ENCODE results near the gene ZBTB11. TPM values are rescaled to one million over a fixed set of nuclear protein-coding genes. Genes with fewer than 3 reads are reported as not detected.
A peak's percentile ranks its signal among the peaks of the same experiment; 100 is the strongest.
"Not testable (repeated sequence)": the region's sequence is repeated elsewhere in the genome, so short reads cannot be mapped to it uniquely, and the experiment has no call there.

The ZBTB11 gene
- total RNA-seq, 4 donors from 2014 or later, result 27.3 to 47.8 (median 29.2) TPM

- DNase-seq (ENCODE audit: low spot score in 2 of 2); H3K27me3 ChIP-seq; H3K4me3 ChIP-seq; H3K27ac ChIP-seq; H3K9me3 ChIP-seq; H3K36me3 ChIP-seq; H3K4me1 ChIP-seq: not testable (repeated sequence)
- TF ChIP-seq, protein P1, sequence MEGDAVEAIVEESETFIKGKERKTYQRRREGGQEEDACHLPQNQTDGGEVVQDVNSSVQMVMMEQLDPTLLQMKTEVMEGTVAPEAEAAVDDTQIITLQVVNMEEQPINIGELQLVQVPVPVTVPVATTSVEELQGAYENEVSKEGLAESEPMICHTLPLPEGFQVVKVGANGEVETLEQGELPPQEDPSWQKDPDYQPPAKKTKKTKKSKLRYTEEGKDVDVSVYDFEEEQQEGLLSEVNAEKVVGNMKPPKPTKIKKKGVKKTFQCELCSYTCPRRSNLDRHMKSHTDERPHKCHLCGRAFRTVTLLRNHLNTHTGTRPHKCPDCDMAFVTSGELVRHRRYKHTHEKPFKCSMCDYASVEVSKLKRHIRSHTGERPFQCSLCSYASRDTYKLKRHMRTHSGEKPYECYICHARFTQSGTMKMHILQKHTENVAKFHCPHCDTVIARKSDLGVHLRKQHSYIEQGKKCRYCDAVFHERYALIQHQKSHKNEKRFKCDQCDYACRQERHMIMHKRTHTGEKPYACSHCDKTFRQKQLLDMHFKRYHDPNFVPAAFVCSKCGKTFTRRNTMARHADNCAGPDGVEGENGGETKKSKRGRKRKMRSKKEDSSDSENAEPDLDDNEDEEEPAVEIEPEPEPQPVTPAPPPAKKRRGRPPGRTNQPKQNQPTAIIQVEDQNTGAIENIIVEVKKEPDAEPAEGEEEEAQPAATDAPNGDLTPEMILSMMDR (IDR thresholded peaks at IDR 0.05), result peak; percentile 20 to 29
- 73% methylated on average over 13 of the region's 13 CpGs for WGBS
These were observed 16.6 kb upstream of the ZBTB11 start for GRCh38 chr3:101693540-101693939.

GRCh38 chr3:101691685-101692671, 15.0 kb upstream of the ZBTB11 start:
- peaks cover 11% of the 10 kb centered on the region for H3K4me1 ChIP-seq
- not testable (repeated sequence) for H3K27ac ChIP-seq; H3K4me3 ChIP-seq; H3K36me3 ChIP-seq; DNase-seq (ENCODE audit: low spot score in 2 of 2); H3K27me3 ChIP-seq; H3K9me3 ChIP-seq
- WGBS, result 83% methylated on average over 7 of the region's 15 CpGs

- no peak for DNase-seq (ENCODE audit: low spot score in 2 of 2)
- Histone ChIP-seq H3K4me1 (peaks cover 12% of the 10 kb centered on the region), H3K4me3 (no peak overlapping the region), H3K27ac (no peak overlapping the region), H3K27me3 (no peaks in the 10 kb centered on the region), H3K9me3 (no peaks in the 10 kb centered on the region), H3K36me3 (no peaks in the 10 kb centered on the region)
- TF ChIP-seq POLR2AphosphoS5 (IDR thresholded peaks at IDR 0.05), result no peak
- TF ChIP-seq POLR2A (IDR thresholded peaks at IDR 0.05), result no peak
- TF ChIP-seq EP300 (IDR thresholded peaks at IDR 0.05), result no peak
- TF ChIP-seq, protein P1 (IDR thresholded peaks at IDR 0.05), result no peak
These were observed 14.0 kb upstream of the ZBTB11 start for GRCh38 chr3:101690972-101691371.

DNA sequence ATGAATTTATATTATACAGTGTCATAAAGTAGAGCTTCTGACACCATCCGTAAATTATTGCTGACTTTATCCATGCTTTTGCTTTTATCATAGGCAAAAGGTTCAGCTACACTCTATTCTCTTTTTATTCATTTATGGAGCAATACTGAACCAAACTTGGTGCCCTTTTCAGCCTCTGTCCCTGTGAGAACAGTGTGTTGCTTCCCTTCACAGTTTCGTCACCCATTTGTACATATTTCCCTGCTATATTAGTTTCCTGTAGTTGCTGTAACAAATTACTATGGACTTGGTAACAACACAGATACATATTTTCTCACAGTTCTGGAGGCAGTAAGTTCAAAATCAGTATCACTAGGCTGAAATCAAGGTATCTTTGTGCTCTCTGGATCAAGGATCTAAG, 12.4 kb upstream of the ZBTB11 start:
- TF ChIP-seq EP300 (IDR thresholded peaks at IDR 0.05) (no peak), POLR2AphosphoS5 (IDR thresholded peaks at IDR 0.05) (no peak), POLR2A (IDR thresholded peaks at IDR 0.05) (no peak)
- TF ChIP-seq, protein P1 (IDR thresholded peaks at IDR 0.05), result no peak
- Histone ChIP-seq H3K27ac (no peak overlapping the region), H3K4me3 (no peak overlapping the region)

GRCh38 chr3:101687142-101687931, 10.4 kb upstream of the ZBTB11 start:
- WGBS, result 23% methylated on average over 20 of the region's 25 CpGs

More for the DNA sequence above, 12.4 kb upstream of the ZBTB11 start:
- Histone ChIP-seq H3K36me3 (peaks cover 3% of the 10 kb centered on the region), H3K9me3 (no peaks in the 10 kb centered on the region), H3K27me3 (no peaks in the 10 kb centered on the region), H3K4me1 (peaks cover 22% of the 10 kb centered on the region)
- WGBS, result 90% methylated on average over 2 of the region's 2 CpGs
- DNase-seq (ENCODE audit: low spot score in 2 of 2), result no peak

More at GRCh38 chr3:101687142-101687931, 10.4 kb upstream of the ZBTB11 start:
- Histone ChIP-seq H3K9me3 (no peaks in the 10 kb centered on the region), H3K4me1 (peaks cover 35% of the 10 kb centered on the region), H3K27ac (peak overlapping the region; percentile 89), H3K36me3 (peaks cover 20% of the 10 kb centered on the region), H3K4me3 (peak overlapping the region; percentile 64), H3K27me3 (no peaks in the 10 kb centered on the region)
- DNase-seq (ENCODE audit: low spot score in 2 of 2), result no peak
- TF ChIP-seq, protein P1 (IDR thresholded peaks at IDR 0.05), result no peak
- no peak for TF ChIP-seq POLR2AphosphoS5 (IDR thresholded peaks at IDR 0.05)
- TF ChIP-seq EP300 (IDR thresholded peaks at IDR 0.05), result no peak
- no peak for TF ChIP-seq POLR2A (IDR thresholded peaks at IDR 0.05)
